GM18505 (cell line): ENCODE data around the gene MPG.

Experiments used
- ATAC-seq: cut with Tn5 transposase; IDR thresholded peaks from one replicate; pipeline ENCODE4 v1.9.1; 2021; ENCODE audit not compliant: unreplicated experiment
- POLR2A ChIP-seq: IDR thresholded peaks from 4 replicates; pipeline ENCODE4 v1.6.1; 2011; ENCODE audit warnings: borderline replicate concordance; ENCODE audit not compliant: insufficient read depth, insufficient read length; ENCODE audit errors: extremely low read depth

The MPG gene

GRCh38 chr16:56231-56927 lies 21.6 kb upstream of the MPG start:
- TF ChIP-seq POLR2A, result no peak
- no peak for ATAC-seq

- no peak for ATAC-seq
Observed at GRCh38 chr16:57711-58110, 20.3 kb upstream of the MPG start.

GRCh38 chr16:58491-59439 lies 19.3 kb upstream of the MPG start:
- no peak for TF ChIP-seq POLR2A
- ATAC-seq, result no peak

More at GRCh38 chr16:57711-58110, 20.3 kb upstream of the MPG start:
- no peak for TF ChIP-seq POLR2A

- no peak for TF ChIP-seq POLR2A
Observed at GRCh38 chr16:59440-60059, 18.5 kb upstream of the MPG start.

GRCh38 chr16:60166-60565 lies 17.9 kb upstream of the MPG start:
- no peak for ATAC-seq
- TF ChIP-seq POLR2A, result no peak

More at GRCh38 chr16:59440-60059, 18.5 kb upstream of the MPG start:
- no peak for ATAC-seq

- ATAC-seq, result no peak
- TF ChIP-seq POLR2A, result no peak
Observed at GRCh38 chr16:60929-61878, 16.8 kb upstream of the MPG start.

GRCh38 chr16:61879-62281 lies 16.1 kb upstream of the MPG start:
- TF ChIP-seq POLR2A, result no peak
- ATAC-seq, result no peak

- ATAC-seq, result no peak
- no peak for TF ChIP-seq POLR2A
Observed at GRCh38 chr16:62283-62967, 15.6 kb upstream of the MPG start.

GRCh38 chr16:62968-63391 lies 15.0 kb upstream of the MPG start:
- TF ChIP-seq POLR2A, result no peak
- ATAC-seq, result no peak

- no peak for TF ChIP-seq POLR2A
- no peak for ATAC-seq
Observed at GRCh38 chr16:63466-63865, 14.6 kb upstream of the MPG start.

- no peak for ATAC-seq
- TF ChIP-seq POLR2A, result no peak
Observed at GRCh38 chr16:63998-64913, 13.8 kb upstream of the MPG start.
